ENCODE data around the gene ZNF512. TPM values are rescaled to one million over a fixed set of nuclear protein-coding genes. Genes with fewer than 3 reads are reported as not detected.
"Not testable (repeated sequence)": the region's sequence is repeated elsewhere in the genome, so short reads cannot be mapped to it uniquely, and the experiment has no call there.

ZNF512 gene
- polyA plus RNA-seq, 4 donors, result 67.0 to 84.2 (median 80.5) TPM

- DNase-seq (ENCODE audit: low read depth in 4 of 4, low spot score in 3 of 4), result no peak
These were observed 1.3 kb upstream of the ZNF512 start for GRCh38 chr2:27581417-27582128.

GRCh38 chr2:27582129-27582694 is 630 bp upstream of the ZNF512 start:
- no peak for DNase-seq (ENCODE audit: low read depth in 4 of 4, low spot score in 3 of 4)

- no peak for DNase-seq (ENCODE audit: low read depth in 4 of 4, low spot score in 3 of 4)
These were observed 611 bp downstream of the ZNF512 start for GRCh38 chr2:27583390-27583915.

- DNase-seq (ENCODE audit: low read depth in 4 of 4, low spot score in 3 of 4), result no peak
These were observed 1.8 kb downstream of the ZNF512 start for GRCh38 chr2:27584597-27584996.

DNA sequence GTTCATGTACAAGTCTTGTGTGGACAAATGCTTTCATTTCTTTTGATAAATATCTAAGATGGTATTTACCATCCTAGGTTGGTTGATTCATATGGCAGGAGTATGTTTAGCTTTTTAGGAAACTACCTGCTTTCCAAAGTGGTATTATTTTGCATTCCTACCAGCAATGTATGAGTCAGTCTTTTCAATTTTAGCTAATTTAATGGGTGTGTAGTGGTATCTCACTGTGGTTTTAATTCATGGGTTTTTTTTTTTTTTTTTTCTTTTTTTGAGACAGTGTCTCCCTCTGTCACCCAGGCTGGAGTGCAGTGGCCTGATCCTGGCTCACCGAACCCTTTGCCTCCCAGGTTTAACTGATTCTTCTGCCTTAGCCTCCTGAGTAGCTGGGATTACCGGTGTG is 4.2 kb downstream of the ZNF512 start:
- no peak for DNase-seq (ENCODE audit: low read depth in 4 of 4, low spot score in 3 of 4)

GRCh38 chr2:27588308-27588707 is 5.5 kb downstream of the ZNF512 start:
- DNase-seq (ENCODE audit: low read depth in 4 of 4, low spot score in 3 of 4), result no peak

DNA sequence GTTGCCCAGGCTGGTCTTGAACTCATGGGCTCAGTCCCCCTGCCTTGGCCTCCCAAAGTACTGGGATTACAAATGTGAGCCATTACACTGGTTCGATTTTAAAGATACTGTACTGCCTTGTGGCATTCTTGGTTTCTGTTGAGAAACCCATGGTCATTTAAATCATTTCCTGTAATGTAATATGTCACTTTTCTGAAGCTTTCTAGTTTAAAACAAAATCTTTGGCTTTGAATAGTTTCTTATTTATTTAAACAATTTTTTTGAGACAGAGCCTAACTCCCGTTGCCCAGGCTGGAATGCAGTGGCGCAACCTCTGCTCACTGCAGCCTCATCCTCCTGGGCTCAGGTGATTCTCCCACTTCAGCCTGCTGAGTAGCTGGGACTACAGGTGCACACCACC is 8.9 kb downstream of the ZNF512 start:
- no peak for DNase-seq (ENCODE audit: low read depth in 4 of 4, low spot score in 3 of 4)

- DNase-seq (ENCODE audit: low read depth in 4 of 4, low spot score in 3 of 4), result no peak
These were observed 10.4 kb downstream of the ZNF512 start for GRCh38 chr2:27593240-27593639.

DNA sequence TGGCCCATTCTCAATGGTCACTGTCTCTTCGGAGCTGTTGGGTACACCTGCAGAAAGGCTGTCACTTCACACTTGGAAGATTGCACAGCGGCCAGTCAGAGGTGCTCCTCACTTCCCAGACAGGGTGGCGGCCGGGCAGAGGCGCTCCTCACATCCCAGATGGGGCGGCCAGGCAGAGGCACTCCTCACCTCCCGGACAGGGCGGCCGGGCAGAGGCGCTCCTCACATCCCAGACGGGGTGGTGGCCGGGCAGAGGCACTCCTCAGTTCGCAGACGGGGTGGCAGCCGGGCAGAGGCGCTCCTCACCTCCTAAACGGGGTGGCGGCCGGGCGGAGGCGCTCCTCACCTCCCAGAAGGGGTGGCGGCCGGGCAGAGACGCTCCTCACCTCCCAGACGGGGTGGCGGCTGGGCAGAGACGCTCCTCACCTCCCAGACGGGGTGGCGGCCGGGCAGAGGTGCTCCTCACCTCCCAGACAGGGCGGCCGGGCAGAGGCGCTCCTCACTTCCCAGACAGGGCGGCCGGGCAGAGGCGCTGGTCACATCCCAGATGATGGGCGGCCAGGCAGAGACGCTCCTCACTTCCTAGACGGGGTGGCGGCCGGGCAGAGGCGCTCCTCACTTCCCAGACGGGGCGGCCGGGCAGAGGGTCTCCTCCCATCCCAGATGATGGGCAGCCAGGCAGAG is 11.3 kb downstream of the ZNF512 start:
- not testable (repeated sequence) for DNase-seq (ENCODE audit: low read depth in 4 of 4, low spot score in 3 of 4)

GRCh38 chr2:27595412-27595811 is 12.6 kb downstream of the ZNF512 start:
- DNase-seq (ENCODE audit: low read depth in 4 of 4, low spot score in 3 of 4), result not testable (repeated sequence)

- DNase-seq (ENCODE audit: low read depth in 4 of 4, low spot score in 3 of 4), result no peak
These were observed 13.8 kb downstream of the ZNF512 start for GRCh38 chr2:27596627-27597026.

GRCh38 chr2:27606611-27607010 is 23.8 kb downstream of the ZNF512 start:
- no peak for DNase-seq (ENCODE audit: low read depth in 4 of 4, low spot score in 3 of 4)

DNA sequence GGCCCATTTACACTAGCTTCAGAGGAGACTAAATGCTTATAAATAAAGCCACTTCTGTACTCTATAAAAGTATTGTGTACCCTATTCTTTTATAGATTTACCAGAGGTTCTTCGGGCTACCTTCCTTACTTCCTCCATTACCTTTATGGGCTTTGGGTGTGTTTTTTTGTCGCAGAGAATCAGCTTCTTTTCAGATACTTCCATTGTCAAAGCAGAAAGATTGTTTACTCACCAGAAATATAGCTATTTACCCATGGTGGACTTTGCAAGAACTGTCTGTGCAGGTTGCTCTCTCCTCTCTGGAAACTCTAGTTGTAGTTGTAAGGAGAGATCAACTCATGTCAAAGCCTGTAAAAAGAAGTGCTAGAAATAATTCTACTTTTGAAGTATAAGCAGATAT is 31.1 kb downstream of the ZNF512 start:
- DNase-seq (ENCODE audit: low read depth in 4 of 4, low spot score in 3 of 4), result no peak

- DNase-seq (ENCODE audit: low read depth in 4 of 4, low spot score in 3 of 4), result no peak
These were observed 32.5 kb downstream of the ZNF512 start for GRCh38 chr2:27615316-27615715.

GRCh38 chr2:27621524-27621923 is 38.7 kb downstream of the ZNF512 start:
- DNase-seq (ENCODE audit: low read depth in 4 of 4, low spot score in 3 of 4), result no peak

DNA sequence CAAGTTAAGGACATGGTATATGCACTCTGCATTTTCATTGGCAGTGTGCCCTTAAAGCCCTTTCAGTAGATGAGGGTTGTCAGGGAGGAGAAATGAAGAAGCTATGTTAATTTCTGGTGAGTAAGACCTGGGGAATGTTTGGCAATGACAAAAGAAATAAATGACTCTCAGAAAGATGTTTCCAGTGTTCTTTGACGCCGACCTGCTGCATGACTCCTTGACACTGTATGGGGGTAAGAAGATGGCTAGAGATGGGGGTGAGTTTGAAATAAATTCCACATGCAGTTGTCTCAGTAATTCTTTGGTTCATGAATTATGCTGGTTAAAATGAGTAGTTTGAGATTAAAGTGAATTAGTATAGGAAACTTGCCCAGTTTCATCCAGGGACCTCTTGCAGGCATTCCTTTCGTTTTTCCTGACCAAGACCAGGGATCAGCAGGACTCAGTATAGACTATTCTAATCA is 40.1 kb downstream of the ZNF512 start:
- no peak for DNase-seq (ENCODE audit: low read depth in 4 of 4, low spot score in 3 of 4)

- DNase-seq (ENCODE audit: low read depth in 4 of 4, low spot score in 3 of 4), result no peak
These were observed 42.1 kb downstream of the ZNF512 start for GRCh38 chr2:27624943-27625342.

- DNase-seq (ENCODE audit: low read depth in 4 of 4, low spot score in 3 of 4), result not testable (repeated sequence)
These were observed 43.5 kb downstream of the ZNF512 start for GRCh38 chr2:27626323-27626722.

DNA sequence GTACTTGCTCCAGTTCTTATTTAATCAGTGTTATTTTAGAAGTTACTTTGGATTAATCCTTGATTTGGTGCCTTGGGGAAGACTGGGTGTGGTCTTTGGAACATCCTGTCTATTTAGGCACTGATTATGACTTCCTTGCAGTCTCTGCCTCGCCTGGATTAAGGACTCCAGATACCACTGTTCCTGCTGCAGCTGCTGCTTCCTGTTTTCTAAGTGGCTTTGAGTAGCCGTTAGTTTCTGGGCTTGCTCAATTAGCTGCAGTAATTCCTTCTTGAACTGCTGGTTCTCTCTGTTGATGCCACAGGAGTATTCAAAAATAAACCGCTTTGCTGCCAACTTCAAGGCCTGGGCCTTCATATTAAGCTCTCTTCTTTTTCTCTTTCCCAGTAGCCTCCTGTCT is 44.1 kb downstream of the ZNF512 start:
- DNase-seq (ENCODE audit: low read depth in 4 of 4, low spot score in 3 of 4), result not testable (repeated sequence)

- peak in 1 of 4 donors; percentile 5 for DNase-seq (ENCODE audit: low read depth in 4 of 4, low spot score in 3 of 4)
These were observed 45.3 kb downstream of the ZNF512 start for GRCh38 chr2:27627963-27628766.
